Cardiac fibroblast (primary cell): ENCODE data around the gene ZNF860.

Source experiments
- DNase-seq, 2 donors: peaks; one replicate each; pipeline versions ENCODE4 v3.0.0 to v3.0.0-alpha.2; 2010; ENCODE audit warnings: low read depth in 2 of 2
- H3K4me3 ChIP-seq, 2 donors: replicated peaks in 1 of 2; 1 replicate in 1 of 2; 2 replicates in 1 of 2; pipeline ENCODE4 v1.5.1; 2011; ENCODE audit warnings: low read depth in 2 of 2, low read length in 2 of 2, mild to moderate bottlenecking in 2 of 2, moderate library complexity in 1 of 2
- TF ChIP-seq, protein P1 (sequence below): IDR thresholded peaks from one replicate; pipeline ENCODE4 v1.5.1; 2011; ENCODE audit warnings: low read depth, mild to moderate bottlenecking, low read length, inconsistent platforms

ZNF860 gene

DNA sequence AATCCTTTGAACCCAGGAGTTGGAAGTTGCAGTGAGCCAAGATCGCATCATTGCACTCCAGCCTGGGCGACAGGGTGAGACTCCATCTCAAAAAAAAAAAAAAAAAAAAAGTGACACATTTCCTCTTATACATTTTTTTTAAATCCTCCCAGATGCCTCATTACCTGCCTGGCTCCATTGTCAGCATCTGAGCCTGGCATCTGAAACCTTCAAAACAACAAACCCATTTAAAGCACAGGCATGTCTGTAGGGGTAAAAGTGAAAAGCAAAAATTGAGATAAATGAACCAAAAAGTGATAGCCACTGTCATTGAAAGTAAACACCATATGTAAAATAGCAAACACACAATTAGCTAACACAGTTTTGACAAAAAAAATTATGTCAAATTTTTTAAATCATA lies 39.1 kb upstream of the ZNF860 start:
- TF ChIP-seq, protein P1, sequence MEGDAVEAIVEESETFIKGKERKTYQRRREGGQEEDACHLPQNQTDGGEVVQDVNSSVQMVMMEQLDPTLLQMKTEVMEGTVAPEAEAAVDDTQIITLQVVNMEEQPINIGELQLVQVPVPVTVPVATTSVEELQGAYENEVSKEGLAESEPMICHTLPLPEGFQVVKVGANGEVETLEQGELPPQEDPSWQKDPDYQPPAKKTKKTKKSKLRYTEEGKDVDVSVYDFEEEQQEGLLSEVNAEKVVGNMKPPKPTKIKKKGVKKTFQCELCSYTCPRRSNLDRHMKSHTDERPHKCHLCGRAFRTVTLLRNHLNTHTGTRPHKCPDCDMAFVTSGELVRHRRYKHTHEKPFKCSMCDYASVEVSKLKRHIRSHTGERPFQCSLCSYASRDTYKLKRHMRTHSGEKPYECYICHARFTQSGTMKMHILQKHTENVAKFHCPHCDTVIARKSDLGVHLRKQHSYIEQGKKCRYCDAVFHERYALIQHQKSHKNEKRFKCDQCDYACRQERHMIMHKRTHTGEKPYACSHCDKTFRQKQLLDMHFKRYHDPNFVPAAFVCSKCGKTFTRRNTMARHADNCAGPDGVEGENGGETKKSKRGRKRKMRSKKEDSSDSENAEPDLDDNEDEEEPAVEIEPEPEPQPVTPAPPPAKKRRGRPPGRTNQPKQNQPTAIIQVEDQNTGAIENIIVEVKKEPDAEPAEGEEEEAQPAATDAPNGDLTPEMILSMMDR: no peak
- H3K4me3 ChIP-seq: no peak overlapping the region
- DNase-seq: no peak

DNA sequence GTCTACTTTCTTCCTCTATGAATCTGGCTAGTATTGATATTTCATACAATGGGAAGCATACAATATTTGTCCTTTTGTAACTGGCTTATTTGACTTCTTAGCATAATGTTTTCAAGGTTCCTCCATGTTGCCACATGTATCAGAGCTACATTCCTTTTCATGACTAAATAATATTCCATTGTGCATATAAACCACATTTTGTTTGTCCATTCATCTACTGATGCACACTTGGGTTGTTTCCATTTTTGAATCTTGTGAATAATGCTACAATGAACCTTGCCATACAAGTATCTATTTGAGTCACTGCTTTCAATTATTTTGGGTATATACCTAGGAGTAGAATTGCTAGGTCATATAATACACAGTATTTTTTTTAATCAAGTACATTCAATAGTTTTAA lies 38.5 kb upstream of the ZNF860 start:
- H3K4me3 ChIP-seq: no peak overlapping the region
- TF ChIP-seq, protein P1: no peak
- peak in 1 of 2 donors; percentile 37 for DNase-seq

DNA sequence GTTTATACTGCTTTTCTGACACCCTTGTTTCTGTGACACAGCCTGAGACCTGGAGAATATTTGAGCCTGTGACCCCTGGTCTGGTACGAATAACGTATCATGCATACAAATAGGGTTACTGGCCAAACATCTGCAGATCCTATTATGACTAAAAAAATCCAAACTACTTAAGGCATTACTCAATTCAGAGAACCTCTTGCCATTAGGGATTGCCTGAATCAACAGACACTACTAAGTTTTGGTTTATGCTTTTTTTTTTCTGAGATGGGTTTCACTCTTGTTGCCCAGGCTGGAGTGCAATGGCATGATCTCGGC lies 35.9 kb upstream of the ZNF860 start:
- no peak overlapping the region for H3K4me3 ChIP-seq
- TF ChIP-seq, protein P1: no peak
- peak in 1 of 2 donors; percentile 87 for DNase-seq

DNA sequence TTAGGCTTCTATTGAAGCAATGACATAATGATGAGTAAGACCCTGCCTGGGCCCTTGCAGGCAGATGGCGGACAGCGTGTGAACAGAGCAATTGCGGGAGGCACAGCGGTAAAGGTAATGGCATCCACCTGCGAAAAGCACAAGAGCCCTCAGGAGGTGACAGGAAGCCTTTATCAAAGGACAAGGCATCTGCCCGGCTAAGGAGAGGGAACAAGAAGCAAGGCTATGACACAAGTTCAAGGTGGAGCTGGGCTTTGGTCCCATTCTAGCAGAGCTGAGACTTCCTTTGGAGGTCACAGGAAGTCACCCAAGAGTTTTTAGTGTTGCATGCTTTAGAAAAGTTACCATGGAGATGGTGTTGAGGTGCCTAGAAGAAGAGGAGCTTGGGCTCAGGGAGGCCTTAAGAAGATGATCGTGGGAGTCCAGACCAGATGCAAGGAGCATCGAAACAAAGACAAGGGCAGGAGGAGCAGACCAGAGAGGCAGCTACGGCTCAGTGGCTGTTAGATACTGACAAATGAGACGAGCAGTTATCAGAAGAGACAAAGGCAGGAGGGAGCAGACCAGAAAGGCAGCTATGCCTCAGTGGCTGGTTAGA lies 35.0 kb upstream of the ZNF860 start:
- TF ChIP-seq, protein P1: no peak
- peak in 1 of 2 donors; percentile 66 for DNase-seq
- H3K4me3 ChIP-seq: no peak overlapping the region

DNA sequence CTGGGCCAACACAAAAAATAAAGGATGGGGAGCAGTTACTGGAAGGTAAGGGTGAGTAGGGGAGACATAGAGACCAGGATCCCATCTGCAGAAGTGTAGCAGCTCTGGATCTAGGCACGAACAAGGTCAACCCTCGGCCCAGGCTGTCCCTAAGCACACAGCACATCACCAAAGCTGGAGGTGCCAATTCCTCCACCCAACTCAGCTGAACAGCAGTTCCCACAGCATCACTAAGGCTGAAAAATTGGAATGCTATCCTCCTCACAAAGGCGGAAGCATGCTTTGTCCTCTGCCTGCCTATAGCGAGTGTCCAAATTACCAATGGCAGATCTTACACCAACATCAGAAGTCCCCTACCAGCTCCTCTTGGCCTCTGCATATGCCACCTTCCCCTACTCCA lies 34.4 kb upstream of the ZNF860 start:
- DNase-seq: no peak
- TF ChIP-seq, protein P1: no peak
- H3K4me3 ChIP-seq: no peak overlapping the region

DNA sequence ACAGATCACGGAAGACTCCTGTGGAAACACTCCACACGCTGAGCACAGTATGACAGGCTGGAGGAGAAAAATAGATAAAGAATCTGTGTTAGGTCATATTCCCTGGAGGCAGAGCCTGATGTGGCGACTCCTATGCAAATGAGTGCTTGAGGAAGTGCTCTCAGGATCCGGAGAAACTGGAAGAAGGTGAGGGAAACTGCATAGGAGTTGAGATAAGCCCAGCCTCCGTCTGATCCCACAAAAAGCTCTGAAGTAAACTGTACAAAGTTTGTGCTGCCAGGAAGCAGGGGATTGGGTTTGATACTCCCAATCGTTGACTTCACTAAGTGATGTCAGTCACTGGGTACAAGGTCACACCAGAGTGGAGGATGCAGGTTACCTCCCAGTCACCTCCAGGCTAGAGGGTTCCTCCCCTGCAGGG lies 33.9 kb upstream of the ZNF860 start:
- TF ChIP-seq, protein P1: no peak
- DNase-seq: no peak
- no peak overlapping the region for H3K4me3 ChIP-seq

DNA sequence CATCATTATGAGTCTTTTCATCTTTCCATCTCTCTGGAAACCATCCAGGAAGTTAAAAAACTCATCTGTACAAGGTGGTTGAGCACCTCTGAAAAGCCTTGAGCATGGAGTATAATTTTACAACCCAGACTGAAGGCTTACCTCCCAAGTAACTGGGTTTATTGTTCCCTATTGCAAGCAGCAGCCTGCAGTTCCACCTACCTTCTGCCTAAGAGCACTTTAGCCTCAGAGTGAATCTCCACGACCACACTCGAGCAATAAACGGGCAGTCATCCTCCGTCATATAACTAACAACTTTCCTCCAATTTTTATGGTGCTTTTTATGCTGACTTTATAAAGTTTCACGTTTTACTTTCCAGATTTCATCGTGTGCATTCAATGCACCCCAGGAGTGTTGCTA lies 33.3 kb upstream of the ZNF860 start:
- DNase-seq: no peak
- H3K4me3 ChIP-seq: no peak overlapping the region
- TF ChIP-seq, protein P1: no peak
